GM12878 (cell line): Measurements from ENCODE around the gene MACROD2. TPM values are rescaled to one million over a fixed set of nuclear protein-coding genes. Genes with fewer than 3 reads are reported as not detected.

Source experiments
- ATAC-seq: fragments of 200-7000 bp; cut with Tn5 transposase; 3 replicates; pipeline ENCODE4 v1.9.1; 2020; ENCODE audit warnings: mild to moderate bottlenecking, moderate library complexity
- BruUV-seq: library from RNA; stranded (reverse); fragments of 400-500 nt; replicated peaks from 2 replicates; lab custom pipeline; 2021; lab: Mats Ljungman, UMichigan
- CTCF ChIA-PET: fragments of 300-600 bp; sonication (Branson Sonifier 250); formaldehyde crosslinking; extraction: SDS; loops from one replicate; lab custom pipeline; 2021; ENCODE audit warnings: inconsistent platforms; lab: Yijun Ruan, JAX
- POLR2A ChIA-PET: fragments of 350-600 bp; formaldehyde crosslinking; extraction: SDS; loops from one replicate; lab custom pipeline; 2021; ENCODE audit warnings: inconsistent platforms; lab: Charles Lee
- RAD21 ChIA-PET: fragments of 300-600 bp; sonication (Branson Sonifier 250); formaldehyde crosslinking; loops from one replicate; lab custom pipeline; 2023; ENCODE audit warnings: antibody characterized with exemption; ENCODE audit not compliant: unreplicated experiment; lab: Charles Lee
- SMC1A ChIA-PET: fragments of 300-600 bp; sonication (Branson Sonifier 250); formaldehyde crosslinking; loops from one replicate; lab custom pipeline; 2023; ENCODE audit not compliant: unreplicated experiment, uncharacterized antibody; lab: Charles Lee
- DNase-seq: peaks from one replicate; pipeline ENCODE4 v3.0.0-alpha.2; 2011; ENCODE audit warnings: low read depth, low spot score
- FAIRE-seq: peaks from 3 replicates; lab custom pipeline; 2011; peaks lifted over from hg19 to GRCh38; lab: Jason Lieb, UNC
- H2AFZ ChIP-seq: 2 replicates; pipeline ENCODE4 v1.6.0; 2011; ENCODE audit warnings: low read depth, low read length, control low read depth; ENCODE audit not compliant: control insufficient read depth
- H3K27ac ChIP-seq: 2 replicates; pipeline ENCODE4 v1.5.1; 2011; ENCODE audit warnings: control low read depth; ENCODE audit not compliant: control insufficient read depth, insufficient read depth
- H3K27me3 ChIP-seq, 2 experiments: replicated peaks in 1 of 2; 2 replicates each; pipeline versions ENCODE4 v1.6.0 to v1.6.1; 2011; ENCODE audit warnings: low read length in 1 of 2; ENCODE audit not compliant: control insufficient read depth in 2 of 2, insufficient read depth in 2 of 2
- H3K36me3 ChIP-seq, 2 experiments: 2 replicates each; pipeline ENCODE4 v1.5.1; 2011; ENCODE audit warnings: low read length in 1 of 2; ENCODE audit not compliant: control insufficient read depth in 2 of 2, insufficient read depth in 2 of 2
- H3K4me1 ChIP-seq: 2 replicates; pipeline ENCODE4 v1.6.1; 2011; ENCODE audit warnings: mild to moderate bottlenecking, low read length, moderate library complexity, mixed read lengths; ENCODE audit not compliant: control insufficient read depth, insufficient read depth
- H3K4me2 ChIP-seq: 2 replicates; pipeline ENCODE4 v1.6.0; 2011; ENCODE audit warnings: control low read depth; ENCODE audit not compliant: control insufficient read depth, insufficient read depth
- H3K4me3 ChIP-seq: fragments of 200-600 bp; sonication (generic); 2 replicates; pipeline ENCODE4 v1.5.1; 2016
- H3K79me2 ChIP-seq: 2 replicates; pipeline ENCODE4 v1.6.0; 2011; ENCODE audit warnings: low read length; ENCODE audit not compliant: control insufficient read depth, insufficient read depth
- H3K9ac ChIP-seq: 2 replicates; pipeline ENCODE4 v1.8.0; 2011; ENCODE audit warnings: low read length, control low read depth, mixed read lengths; ENCODE audit not compliant: control insufficient read depth, insufficient read depth
- H3K9me3 ChIP-seq: replicated peaks from 3 replicates; pipeline ENCODE4 v1.5.1; 2011; ENCODE audit warnings: mild to moderate bottlenecking, low read length; ENCODE audit not compliant: control insufficient read depth, insufficient read depth
- H4K20me1 ChIP-seq: 2 replicates; pipeline ENCODE4 v1.6.0; 2011; ENCODE audit not compliant: control insufficient read depth, insufficient read depth
- ATF7 ChIP-seq: fragments of 450-650 bp; IDR thresholded peaks from 2 replicates; pipeline ENCODE4 v1.6.1; 2016; ENCODE audit warnings: low read depth, mild to moderate bottlenecking
- IKZF2 ChIP-seq, 2 experiments: fragments of 450-650 bp; IDR thresholded peaks; 2 replicates each; pipeline ENCODE4 v1.6.1; 2017; ENCODE audit warnings: mild to moderate bottlenecking in 2 of 2, moderate library complexity in 2 of 2
- JUNB ChIP-seq: IDR thresholded peaks from 2 replicates; pipeline ENCODE4 v1.6.1; 2016; ENCODE audit warnings: antibody characterized with exemption, mild to moderate bottlenecking
- MEF2B ChIP-seq: fragments of 450-650 bp; IDR thresholded peaks from 2 replicates; pipeline ENCODE4 v1.6.1; 2018; ENCODE audit warnings: mild to moderate bottlenecking, moderate library complexity; ENCODE audit not compliant: partially characterized antibody, poor library complexity, severe bottlenecking
- NR2C1 ChIP-seq: fragments of 450-650 bp; IDR thresholded peaks from 2 replicates; pipeline ENCODE4 v1.6.1; 2017; ENCODE audit warnings: antibody characterized with exemption, mild to moderate bottlenecking, moderate library complexity
- NRF1 ChIP-seq: conservative IDR thresholded peaks from 2 replicates; pipeline ENCODE4 v1.6.1; 2011; ENCODE audit warnings: mild to moderate bottlenecking, low read depth, low read length, improper control_type of control experiment
- POLR2AphosphoS2 ChIP-seq: IDR thresholded peaks from 2 replicates; pipeline ENCODE4 v1.6.1; 2011; ENCODE audit warnings: low read depth, mild to moderate bottlenecking, low read length, improper control_type of control experiment, moderate library complexity
- RELA ChIP-seq: fragments of 450-650 bp; IDR thresholded peaks from 2 replicates; pipeline ENCODE4 v1.8.0; 2014; ENCODE audit warnings: borderline replicate concordance; ENCODE audit not compliant: partially characterized antibody
- SMAD1 ChIP-seq: fragments of 450-650 bp; IDR thresholded peaks from 2 replicates; pipeline ENCODE4 v1.6.1; 2018; ENCODE audit warnings: mild to moderate bottlenecking, low read depth; ENCODE audit not compliant: partially characterized antibody
- SREBF1 ChIP-seq: IDR thresholded peaks from 2 replicates; pipeline ENCODE4 v1.6.1; 2012; ENCODE audit warnings: mild to moderate bottlenecking, low read length
- SUZ12 ChIP-seq: fragments of 200-600 bp; sonication (generic); IDR thresholded peaks from one replicate; pipeline ENCODE4 v1.6.1; 2018; ENCODE audit warnings: antibody characterized with exemption, mild to moderate bottlenecking; ENCODE audit not compliant: unreplicated experiment
- WGBS: methylation state at CpG from one replicate; pipeline ENCODE4 v1.1.6; 2016; ENCODE audit warnings: low lambda C conversion rate; ENCODE audit not compliant: insufficient replicate concordance, insufficient coverage; ENCODE audit errors: missing lambda C conversion rate; 5-methylcytosine and 5-hydroxymethylcytosine counted together
- in situ Hi-C: fragments of 300-500 bp; cut with MboI; formaldehyde crosslinking; loops from 9 replicates; pipeline ENCODE4 v1.14.3; 2018; ENCODE audit warnings: mixed read lengths
- intact Hi-C: fragments of 100-400 bp; cut with micrococcal nuclease; formaldehyde crosslinking; loops from one replicate; pipeline ENCODE4 v1.14.2; 2022; ENCODE audit not compliant: unreplicated experiment
- polyA plus RNA-seq, 11 experiments: library from polyadenylated mRNA; depleted of rRNA in 4 of 11; unstranded in 6 of 11; stranded (reverse) in 5 of 11; fragments of >200 nt; fragmentation: Nextera tagmentation in 4 of 11; fragmentation: Illumina TruSeq in 1 of 11; extraction: Ambion mirVana in 4 of 11; extraction: Trizol in 1 of 11; gene quantifications; 1 replicate in 1 of 11; 2 replicates in 10 of 11; pipeline versions ENCODE4 v1.2.1 to v1.2.3, GENCODE V29; 2011 to 2016; ENCODE audit warnings: inconsistent platforms in 2 of 11, missing spikeins in 2 of 11, low read depth in 1 of 11
- total RNA-seq, 4 experiments: library from RNA; depleted of rRNA in 3 of 4; stranded (reverse); fragments of >200 nt in 3 of 4; fragmentation: Illumina TruSeq in 1 of 4; extraction: Trizol in 1 of 4; gene quantifications; 2 replicates each; pipeline versions ENCODE4 v1.2.1 to v1.2.3, GENCODE V29; 2013 to 2021
- TF ChIP-seq, protein P1 (sequence below): fragments of 450-650 bp; IDR thresholded peaks from 2 replicates; pipeline ENCODE4 v1.6.1; 2016; ENCODE audit warnings: mild to moderate bottlenecking
- TF ChIP-seq, protein P2 (sequence below): IDR thresholded peaks from 2 replicates; pipeline ENCODE4 v1.6.1; 2012; ENCODE audit warnings: low read depth, low read length, improper control_type of control experiment
- TF ChIP-seq, protein P3 (sequence below): fragments of 450-650 bp; IDR thresholded peaks from 2 replicates; pipeline ENCODE4 v1.6.1; 2018; ENCODE audit warnings: mild to moderate bottlenecking, low read depth, moderate library complexity; ENCODE audit not compliant: partially characterized antibody

MACROD2 gene
- total and polyA plus RNA-seq, 10 of the 15 experiments (the other 5 are each of a cell fraction or from before 2014, with no cell fraction given), result 1.1 to 21.5 (median 2.2) TPM

GRCh38 chr20:14299831-14300230, 304.5 kb downstream of the MACROD2 start:
- FAIRE-seq, result no peak
- no peak overlapping the region for H2AFZ ChIP-seq
- POLR2A ChIA-PET, result no interaction called here

More at GRCh38 chr20:14299831-14300230, 304.5 kb downstream of the MACROD2 start:
- in situ Hi-C loops (no loop called here), intact Hi-C loops (no loop called here)
- SMC1A ChIA-PET, result no interaction called here
- Histone ChIP-seq H3K36me3 (no peaks in the 10 kb centered on the region), H3K9me3 (no peaks in the 10 kb centered on the region), H3K9ac (no peak overlapping the region), H3K27me3 (no peaks in the 10 kb centered on the region), H3K79me2 (no peaks in the 10 kb centered on the region), H4K20me1 (no peaks in the 10 kb centered on the region), H3K27ac (no peak overlapping the region), H3K4me2 (no peak overlapping the region), H3K4me1 (no peaks in the 10 kb centered on the region), H3K4me3 (no peak overlapping the region)
- BruUV-seq, result no TSS peak
- ATAC-seq (no peak), DNase-seq (no peak)
- CTCF ChIA-PET, result interaction anchor here (0.6 to 0.8 kb wide), 3 partner anchors 38 to 1462 kb away, joined by 3 to 5 read pairs (median 3); partner anchors contain the start of gene FLRT3
- no peak for TF ChIP-seq RELA
- no peak for TF ChIP-seq SMAD1
- TF ChIP-seq, protein P1, sequence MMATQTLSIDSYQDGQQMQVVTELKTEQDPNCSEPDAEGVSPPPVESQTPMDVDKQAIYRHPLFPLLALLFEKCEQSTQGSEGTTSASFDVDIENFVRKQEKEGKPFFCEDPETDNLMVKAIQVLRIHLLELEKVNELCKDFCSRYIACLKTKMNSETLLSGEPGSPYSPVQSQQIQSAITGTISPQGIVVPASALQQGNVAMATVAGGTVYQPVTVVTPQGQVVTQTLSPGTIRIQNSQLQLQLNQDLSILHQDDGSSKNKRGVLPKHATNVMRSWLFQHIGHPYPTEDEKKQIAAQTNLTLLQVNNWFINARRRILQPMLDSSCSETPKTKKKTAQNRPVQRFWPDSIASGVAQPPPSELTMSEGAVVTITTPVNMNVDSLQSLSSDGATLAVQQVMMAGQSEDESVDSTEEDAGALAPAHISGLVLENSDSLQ, result no peak
- TF ChIP-seq POLR2AphosphoS2, result no peak
- TF ChIP-seq ATF7, result no peak
- TF ChIP-seq JUNB, result no peak
- TF ChIP-seq, protein P2, sequence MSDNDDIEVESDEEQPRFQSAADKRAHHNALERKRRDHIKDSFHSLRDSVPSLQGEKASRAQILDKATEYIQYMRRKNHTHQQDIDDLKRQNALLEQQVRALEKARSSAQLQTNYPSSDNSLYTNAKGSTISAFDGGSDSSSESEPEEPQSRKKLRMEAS, result no peak
- no peak for TF ChIP-seq MEF2B
- no peak for TF ChIP-seq IKZF2 (IDR thresholded peaks at IDR 0.05)
- TF ChIP-seq, protein P3, sequence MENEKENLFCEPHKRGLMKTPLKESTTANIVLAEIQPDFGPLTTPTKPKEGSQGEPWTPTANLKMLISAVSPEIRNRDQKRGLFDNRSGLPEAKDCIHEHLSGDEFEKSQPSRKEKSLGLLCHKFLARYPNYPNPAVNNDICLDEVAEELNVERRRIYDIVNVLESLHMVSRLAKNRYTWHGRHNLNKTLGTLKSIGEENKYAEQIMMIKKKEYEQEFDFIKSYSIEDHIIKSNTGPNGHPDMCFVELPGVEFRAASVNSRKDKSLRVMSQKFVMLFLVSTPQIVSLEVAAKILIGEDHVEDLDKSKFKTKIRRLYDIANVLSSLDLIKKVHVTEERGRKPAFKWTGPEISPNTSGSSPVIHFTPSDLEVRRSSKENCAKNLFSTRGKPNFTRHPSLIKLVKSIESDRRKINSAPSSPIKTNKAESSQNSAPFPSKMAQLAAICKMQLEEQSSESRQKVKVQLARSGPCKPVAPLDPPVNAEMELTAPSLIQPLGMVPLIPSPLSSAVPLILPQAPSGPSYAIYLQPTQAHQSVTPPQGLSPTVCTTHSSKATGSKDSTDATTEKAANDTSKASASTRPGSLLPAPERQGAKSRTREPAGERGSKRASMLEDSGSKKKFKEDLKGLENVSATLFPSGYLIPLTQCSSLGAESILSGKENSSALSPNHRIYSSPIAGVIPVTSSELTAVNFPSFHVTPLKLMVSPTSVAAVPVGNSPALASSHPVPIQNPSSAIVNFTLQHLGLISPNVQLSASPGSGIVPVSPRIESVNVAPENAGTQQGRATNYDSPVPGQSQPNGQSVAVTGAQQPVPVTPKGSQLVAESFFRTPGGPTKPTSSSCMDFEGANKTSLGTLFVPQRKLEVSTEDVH, result no peak
- TF ChIP-seq SUZ12, result no peak
- no peak for TF ChIP-seq SREBF1
- TF ChIP-seq NR2C1, result no peak
- TF ChIP-seq NRF1, result no peak
- 1% methylated on average over 4 of the region's 4 CpGs for WGBS
- RAD21 ChIA-PET, result no interaction called here
